Measurements from ENCODE around the gene IPO4.

IPO4 gene

DNA sequence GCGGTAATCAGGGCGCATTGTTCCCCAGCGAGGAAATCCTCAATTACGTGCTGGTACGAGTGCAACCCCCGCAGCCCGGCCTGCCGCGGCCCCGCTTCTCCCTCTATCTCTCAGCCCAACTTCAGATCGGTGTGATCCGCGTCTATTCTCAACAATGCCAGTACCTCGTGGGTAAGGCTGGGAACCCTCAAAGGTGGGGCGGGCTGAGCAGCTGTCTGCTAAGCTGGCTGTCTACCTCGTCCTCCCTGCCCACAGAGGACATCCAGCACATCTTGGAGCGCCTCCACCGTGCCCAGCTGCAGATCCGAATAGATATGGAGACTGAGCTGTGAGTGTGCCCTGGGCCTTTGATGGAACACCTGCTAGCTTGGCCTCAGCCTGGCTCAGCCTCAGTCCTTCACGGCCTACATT, 15.7 kb downstream of the IPO4 start:
- DNase-seq: no peak

DNA sequence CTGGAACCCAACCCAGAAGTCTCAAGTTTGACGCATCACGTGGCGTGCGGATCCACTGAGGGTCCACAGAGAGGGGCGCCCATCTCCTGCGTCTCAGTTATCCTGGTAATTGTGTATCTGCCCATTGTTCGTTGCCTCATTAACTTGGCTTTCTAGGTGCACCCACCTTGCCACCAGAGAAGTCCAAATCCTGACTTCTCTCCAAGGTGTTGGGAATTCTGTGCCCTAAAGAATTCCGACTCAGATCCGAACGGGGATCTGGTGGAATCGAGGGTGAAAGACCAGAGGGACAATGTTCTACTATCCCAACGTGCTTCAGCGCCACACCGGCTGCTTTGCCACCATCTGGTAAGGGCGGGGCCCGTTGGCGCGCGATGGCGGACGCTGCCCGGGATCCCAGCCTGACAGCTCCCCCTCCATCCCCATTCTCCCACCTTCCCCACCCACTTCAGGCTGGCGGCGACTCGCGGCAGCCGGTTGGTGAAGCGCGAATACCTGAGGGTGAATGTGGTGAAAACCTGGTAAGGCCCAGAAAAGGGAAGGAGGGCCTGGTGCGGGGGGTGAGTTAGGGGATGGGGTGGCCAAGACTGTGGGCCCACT, 16.3 kb downstream of the IPO4 start:
- DNase-seq: no peak

DNA sequence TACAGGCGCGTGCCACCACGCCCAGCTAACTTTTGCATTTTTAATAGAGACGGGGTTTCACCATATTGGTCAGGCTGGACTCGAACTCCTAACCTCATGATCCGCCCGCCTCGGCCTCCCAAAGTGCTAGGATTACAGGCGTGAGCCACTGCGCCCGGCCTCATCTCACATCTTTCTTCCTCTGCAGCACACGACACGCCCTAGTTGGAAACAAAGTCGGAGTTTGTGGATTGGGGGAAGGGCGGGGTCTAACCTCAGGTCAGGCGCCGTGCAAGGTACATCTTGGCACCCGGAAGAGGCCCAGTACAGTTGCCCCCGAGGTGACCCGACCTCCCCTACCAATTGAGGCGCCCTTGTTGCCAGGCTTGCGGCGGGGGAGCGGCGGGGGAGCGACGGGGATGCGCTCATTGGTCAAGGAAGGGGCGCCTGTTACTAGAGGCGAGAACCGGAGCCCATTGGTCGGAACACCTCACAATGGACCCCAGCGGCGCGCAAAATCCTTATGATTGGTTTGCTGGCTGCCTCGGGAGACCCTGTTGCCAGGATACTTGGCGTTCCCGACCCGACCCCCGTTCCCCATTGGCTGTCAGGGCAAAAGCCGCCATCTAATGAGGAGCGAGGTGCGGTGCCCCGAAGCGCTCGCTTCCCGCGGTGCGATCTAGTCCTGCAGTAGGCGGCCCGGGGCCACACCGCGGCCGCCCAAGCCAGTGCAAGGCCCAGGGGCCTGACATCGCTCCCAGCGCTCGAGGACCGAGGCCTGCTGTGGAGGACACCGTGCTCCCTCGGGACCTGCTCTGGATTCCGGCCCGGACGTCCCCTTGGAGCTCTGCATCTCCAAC, 17.0 kb downstream of the IPO4 start, which contains the start of gene REC8:
Gene REC8 (plus strand): TSS at position 659 of the 839 bp plus-strand sequence. CDS start 473 bp downstream, outside the sequence.
- DNase-seq: peak; percentile 86

DNA sequence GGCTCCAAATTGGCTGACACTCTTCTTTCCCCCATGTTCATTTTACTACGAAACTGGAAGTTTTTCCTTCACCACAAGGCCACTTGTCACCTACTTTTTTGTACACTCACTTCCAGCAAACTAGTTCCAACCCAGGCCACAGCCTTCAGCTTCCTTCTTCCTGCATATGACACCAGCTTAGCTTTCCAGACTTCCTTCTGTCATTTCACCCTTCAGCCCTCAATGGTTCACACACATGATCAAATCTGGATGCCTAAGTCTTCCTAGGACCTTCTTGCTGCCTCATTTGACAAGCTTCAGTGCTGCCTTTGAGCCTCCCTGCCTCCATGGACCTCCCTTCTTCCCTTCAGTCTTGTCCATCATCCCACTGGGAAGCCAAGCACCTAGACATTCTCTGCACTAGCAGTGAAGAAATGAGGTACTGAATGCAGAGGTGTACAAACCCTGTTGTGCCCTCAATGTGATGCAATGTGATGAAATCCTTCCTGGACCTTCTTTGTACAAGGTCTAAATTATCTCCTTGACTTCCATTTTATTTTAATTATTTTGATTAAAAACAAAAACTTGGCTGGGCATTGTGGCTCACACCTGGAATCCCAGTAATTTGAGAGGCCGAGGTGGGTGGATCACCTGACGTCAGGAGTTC, 21.0 kb downstream of the IPO4 start:
- no peak for DNase-seq

DNA sequence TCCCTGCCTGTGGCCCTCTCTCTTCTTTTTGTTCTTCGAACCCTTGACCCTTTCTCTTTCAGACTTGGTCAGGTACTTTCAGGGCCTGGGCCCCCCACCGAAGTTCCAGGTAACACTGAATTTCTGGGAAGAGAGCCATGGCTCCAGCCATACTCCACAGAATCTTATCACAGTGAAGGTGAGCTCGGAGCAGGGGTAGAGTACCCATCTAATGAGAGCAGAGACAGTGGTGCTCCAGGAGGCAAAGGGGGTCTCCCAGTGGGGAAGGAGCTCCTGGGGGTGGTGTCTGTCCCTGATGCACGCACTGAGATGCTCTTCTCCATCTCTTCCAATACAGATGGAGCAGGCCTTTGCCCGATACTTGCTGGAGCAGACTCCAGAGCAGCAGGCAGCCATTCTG, 22.8 kb downstream of the IPO4 start:
- DNase-seq: no peak

DNA sequence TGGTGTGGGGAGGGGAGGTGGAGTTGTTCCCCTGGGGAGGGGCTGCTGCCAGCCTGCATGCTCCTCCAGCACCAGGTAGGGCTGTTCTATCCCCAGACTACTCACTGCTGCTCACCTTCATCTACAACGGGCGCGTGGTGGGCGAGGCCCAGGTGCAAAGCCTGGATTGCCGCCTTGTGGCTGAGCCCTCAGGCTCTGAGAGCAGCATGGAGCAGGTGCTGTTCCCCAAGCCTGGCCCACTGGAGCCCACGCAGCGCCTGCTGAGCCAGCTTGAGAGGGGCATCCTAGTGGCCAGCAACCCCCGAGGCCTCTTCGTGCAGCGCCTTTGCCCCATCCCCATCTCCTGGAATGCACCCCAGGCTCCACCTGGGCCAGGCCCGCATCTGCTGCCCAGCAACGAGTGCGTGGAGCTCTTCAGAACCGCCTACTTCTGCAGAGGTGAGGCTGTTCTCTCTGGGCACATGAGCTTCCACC, 24.1 kb downstream of the IPO4 start:
- no peak for DNase-seq

DNA sequence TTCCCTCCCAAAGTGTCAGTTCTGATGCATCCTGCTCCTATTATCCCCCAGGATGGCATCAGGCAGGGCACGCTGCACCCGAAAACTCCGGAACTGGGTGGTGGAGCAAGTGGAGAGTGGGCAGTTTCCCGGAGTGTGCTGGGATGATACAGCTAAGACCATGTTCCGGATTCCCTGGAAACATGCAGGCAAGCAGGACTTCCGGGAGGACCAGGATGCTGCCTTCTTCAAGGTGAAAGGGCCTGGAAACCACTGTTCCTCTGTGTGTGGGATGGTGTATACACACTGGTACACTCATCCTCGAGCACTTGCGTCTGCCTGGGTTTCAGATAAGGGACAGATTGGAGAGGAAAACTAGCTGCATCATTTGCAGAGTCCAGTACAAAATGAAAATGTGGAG, 26.5 kb downstream of the IPO4 start:
- no peak for DNase-seq

DNA sequence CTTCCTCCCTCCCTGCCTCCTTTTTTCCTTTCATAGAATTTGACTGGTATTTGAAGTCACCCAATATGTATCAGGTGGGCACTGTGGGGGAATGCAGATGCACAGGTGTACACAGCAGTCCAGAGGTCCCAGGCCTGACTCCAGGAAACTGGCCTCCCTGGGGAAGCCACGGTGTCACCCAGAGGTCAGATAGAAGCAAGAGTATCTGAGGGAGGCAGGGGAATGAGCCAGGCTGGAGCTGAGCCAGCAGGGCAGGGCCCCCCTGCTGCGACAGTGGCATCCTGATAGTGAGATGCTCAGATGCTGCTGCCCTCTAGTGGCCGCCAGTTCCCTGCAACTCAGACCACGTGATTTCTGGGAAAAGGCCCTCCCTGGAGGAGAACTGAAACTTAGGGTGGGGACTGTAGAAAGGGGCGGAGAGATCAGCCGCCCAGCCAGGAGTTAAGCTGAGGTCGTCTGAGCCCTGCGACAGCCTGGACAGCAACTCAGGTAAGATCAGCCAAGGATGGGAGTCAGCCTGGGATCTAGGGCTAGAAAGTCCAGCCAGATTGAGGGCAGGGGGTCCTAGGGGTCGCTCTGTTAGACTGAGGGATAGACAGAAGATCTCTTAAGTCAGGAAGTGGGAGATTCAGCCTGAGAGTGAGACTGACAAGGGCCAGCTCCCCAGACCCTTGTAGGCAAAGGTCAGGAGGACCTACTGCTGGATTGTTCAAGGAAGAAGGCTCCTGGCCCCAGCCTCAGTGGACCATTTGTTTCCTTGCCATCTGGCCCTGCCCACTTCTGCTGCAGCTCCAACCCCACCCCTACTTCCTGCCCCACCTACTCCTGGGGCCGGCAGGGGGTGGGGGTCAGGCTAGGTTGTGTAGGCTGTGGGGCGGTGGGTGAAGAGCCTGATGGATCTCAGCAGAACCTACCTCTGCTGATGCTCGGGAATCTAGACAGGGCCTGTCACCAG, 27.5 kb downstream of the IPO4 start, which contains the start of gene IRF9:
Gene IRF9 (plus strand): TSS at position 416 of the 955 bp plus-strand sequence. CDS start 880 bp downstream, outside the sequence.
- peak; percentile 95 for DNase-seq

DNA sequence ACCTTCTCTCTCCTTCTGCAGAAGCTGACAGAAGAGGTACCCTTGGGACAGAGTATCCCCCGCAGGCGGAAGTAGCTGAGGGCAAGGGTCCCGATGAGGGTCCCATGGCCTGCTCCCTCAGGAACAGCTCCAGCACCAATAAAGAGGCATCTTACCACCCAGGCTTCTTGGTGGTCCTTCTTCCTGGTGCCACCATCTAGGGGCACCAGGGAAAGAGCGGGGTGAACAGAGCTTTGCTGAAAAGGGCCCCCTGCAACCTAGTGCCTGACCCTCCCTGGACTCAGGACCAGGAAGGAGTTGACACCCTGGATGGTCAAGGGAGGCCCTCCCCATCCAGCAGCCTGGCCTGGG, 28.1 kb downstream of the IPO4 start:
- no peak for DNase-seq

DNA sequence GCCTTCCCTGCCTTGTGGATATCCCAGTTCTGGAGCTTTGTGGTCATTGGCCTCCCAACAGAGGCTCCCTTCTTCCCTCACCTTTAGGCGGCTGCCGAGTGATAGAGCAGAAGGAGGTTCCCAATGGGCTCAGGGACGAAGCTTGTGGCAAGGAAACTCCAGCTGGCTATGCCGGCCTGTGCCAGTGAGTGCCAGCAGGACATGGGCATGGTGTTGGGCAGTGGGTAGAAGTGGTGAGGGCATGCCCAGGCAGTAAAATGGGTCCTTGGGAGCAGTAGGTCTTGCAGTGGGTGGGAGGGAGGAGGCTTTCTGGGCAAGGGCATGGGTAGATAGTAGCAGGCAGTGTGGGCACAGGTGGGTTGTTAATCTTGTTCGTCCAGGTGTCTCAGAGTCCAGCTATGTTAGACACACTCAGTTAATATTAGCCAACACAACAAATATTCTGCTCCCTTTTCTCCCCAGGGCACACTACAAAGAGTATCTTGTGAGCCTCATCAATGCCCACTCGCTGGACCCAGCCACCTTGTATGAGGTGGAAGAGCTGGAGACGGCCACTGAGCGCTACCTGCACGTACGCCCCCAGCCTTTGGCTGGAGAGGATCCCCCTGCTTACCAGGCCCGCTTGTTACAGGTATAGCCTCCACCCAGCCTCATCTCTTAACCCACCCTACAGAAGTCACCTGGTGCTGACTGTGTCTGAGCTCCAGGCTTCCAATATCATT, 28.7 kb downstream of the IPO4 start:
- no peak for DNase-seq

DNA sequence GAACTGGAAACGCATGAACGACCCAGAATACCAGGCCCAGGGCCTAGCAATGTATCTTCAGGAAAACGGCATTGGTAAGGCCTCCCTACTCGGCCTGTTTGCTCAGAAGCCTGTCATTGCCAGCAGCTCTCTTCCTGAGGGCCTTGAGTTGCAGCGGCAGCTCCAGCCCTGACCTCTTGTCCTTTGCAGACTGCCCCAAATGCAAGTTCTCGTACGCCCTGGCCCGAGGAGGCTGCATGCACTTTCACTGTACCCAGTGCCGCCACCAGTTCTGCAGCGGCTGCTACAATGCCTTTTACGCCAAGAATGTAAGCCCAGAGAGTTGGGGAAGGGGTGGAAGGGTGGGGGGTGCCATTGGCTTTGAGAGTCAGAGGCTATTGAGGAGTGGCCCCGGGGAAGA, 31.3 kb downstream of the IPO4 start:
- DNase-seq: no peak

DNA sequence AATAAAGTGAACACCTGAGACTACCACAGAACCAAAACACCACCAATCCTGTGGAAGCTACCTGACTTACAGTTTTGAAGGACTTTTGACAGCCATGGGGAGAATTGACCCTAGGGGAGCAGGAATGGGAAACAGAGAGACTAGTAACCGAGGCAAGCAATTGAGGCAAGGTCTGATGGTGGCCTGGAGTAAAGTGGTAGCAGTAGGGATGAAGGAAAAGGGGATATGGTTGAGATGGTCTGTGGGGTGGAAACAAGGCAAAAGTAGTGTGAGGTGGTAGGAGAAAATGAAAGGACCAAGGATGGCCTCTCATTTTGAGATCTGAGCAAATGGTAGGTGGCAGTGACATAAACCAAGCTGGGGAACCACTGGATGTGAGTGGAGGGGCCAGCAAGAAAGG, 31.8 kb downstream of the IPO4 start:
- no peak for DNase-seq

DNA sequence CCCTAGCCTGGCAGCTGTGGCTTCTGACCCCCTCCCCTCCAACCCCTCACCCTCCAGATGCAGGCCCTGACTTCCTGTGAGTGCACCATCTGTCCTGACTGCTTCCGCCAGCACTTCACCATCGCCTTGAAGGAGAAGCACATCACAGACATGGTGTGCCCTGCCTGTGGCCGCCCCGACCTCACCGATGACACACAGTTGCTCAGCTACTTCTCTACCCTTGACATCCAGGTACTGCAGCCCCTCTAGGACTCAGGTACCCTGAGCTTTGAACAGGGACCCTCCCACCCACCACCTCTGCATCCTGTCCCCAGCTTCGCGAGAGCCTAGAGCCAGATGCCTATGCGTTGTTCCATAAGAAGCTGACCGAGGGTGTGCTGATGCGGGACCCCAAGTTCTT, 33.5 kb downstream of the IPO4 start:
- no peak for DNase-seq

DNA sequence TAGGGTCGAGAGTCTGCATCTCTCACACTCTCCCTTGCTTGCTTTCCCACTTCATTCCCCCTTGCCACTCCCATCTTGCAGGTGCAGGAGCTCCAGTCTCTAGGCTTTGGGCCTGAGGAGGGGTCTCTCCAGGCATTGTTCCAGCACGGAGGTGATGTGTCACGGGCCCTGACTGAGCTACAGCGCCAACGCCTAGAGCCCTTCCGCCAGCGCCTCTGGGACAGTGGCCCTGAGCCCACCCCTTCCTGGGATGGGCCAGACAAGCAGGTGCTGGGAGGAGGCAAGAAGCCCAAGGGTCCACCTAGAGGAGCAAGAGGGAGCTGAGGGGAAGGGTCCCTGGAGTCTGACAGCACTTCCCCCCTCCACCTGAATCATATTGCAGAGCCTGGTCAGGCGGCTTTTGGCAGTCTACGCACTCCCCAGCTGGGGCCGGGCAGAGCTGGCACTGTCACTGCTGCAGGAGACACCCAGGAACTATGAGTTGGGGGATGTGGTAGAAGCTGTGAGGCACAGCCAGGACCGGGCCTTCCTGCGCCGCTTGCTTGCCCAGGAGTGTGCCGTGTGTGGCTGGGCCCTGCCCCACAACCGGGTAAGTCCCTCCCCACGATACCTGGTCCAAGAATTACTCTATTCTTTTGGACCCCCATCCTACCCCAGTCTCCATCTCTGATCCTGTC, 37.1 kb downstream of the IPO4 start:
- DNase-seq: no peak

DNA sequence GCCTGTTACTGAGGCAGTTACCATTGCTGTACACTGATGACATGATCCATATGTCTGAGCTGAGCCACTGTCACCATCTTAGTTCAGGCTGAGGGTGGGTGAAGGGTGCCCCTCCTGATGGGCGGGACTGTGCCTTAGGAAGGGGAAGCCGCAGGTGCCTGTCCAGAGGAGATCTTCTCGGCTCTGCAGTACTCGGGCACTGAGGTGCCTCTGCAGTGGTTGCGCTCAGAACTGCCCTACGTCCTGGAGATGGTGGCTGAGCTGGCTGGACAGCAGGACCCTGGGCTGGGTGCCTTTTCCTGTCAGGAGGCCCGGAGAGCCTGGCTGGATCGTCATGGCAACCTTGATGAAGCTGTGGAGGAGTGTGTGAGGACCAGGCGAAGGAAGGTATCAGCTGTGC, 37.6 kb downstream of the IPO4 start:
- DNase-seq: no peak

DNA sequence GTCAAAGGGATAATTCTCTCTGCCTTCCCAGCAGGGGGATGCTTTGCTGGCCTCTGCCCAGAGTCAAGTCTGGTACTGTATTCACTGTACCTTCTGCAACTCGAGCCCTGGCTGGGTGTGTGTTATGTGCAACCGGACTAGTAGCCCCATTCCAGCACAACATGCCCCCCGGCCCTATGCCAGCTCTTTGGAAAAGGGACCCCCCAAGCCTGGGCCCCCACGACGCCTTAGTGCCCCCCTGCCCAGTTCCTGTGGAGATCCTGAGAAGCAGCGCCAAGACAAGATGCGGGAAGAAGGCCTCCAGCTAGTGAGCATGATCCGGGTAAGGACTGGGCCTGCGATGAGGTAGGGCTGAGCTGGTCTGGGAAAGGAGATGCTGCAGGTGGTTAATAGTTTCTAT, 38.0 kb downstream of the IPO4 start:
- no peak for DNase-seq

DNA sequence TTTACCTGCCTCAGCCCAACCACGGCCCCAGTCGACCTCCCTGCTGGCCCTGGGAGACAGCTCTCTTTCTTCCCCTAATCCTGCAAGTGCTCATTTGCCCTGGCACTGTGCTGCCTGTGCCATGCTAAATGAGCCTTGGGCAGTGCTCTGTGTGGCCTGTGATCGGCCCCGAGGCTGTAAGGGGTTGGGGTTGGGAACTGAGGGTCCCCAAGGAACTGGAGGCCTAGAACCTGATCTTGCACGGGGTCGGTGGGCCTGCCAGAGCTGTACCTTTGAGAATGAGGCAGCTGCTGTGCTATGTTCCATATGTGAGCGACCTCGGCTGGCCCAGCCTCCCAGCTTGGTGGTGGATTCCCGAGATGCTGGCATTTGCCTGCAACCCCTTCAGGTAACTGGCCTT, 38.6 kb downstream of the IPO4 start:
- DNase-seq: no peak

DNA sequence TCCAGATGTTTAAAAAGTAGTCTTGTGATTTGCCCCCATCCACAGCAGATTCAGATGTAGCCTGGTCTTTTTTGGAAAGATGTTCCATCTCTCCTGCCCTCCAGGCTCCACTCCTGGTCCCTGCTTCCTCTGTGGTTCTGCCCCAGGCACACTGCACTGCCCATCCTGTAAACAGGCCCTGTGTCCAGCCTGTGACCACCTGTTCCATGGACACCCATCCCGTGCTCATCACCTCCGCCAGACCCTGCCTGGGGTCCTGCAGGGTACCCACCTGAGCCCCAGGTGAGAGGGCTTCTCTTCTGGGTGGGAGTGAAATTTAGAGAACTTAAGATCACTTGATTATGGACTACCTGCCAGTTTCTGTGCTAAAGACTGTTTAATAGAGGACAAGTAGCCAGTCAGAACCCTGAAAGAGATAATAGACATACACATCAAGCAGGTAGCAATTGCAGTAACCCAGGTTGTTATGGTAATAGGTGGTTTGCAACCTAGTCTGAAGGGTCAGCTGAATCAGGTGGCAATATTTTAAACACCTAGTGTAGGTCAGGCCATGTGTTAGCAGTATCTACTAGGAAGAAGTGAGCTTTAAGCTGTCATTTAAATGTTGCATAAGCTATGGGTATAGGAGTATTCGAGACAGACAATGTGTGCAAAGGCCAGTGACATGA, 39.2 kb downstream of the IPO4 start:
- no peak for DNase-seq

DNA sequence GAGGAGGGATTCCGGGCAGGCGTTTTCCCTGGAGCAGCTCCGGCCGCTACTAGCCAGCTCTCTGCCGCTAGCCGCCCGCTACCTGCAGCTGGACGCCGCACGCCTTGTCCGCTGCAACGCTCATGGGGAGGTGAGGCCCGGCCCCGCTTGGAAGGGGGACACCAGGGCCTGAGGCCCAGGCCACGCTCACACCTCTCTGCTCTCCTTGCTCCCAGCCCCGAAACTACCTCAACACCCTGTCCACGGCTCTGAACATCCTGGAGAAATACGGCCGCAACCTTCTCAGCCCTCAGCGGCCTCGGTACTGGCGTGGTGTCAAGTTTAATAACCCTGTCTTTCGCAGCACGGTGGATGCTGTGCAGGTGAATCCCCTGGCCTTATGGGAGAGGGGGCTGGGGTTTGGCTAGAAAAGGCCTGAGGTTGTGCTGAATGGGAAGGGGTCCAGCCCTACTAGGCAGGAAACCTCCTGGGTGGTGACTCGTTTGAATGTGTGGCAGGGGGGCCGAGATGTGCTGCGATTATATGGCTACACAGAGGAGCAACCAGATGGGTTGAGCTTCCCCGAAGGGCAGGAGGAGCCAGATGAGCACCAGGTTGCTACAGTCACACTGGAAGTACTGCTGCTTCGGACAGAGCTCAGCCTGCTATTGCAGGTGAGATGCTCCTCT, 40.7 kb downstream of the IPO4 start:
- DNase-seq: no peak

Data from fibroblast of skin of right biceps (primary cell).